ENCODE measurements around the gene CCDC144A.
"Not testable (repeated sequence)": the region's sequence is repeated elsewhere in the genome, so short reads cannot be mapped to it uniquely, and the experiment has no call there.

- not testable (repeated sequence) for TF ChIP-seq POLR2A (IDR thresholded peaks at IDR 0.05); CTCF (IDR thresholded peaks at IDR 0.05 in 8 of 11, conservative IDR thresholded peaks at IDR 0.05 in 3 of 11)
Observed at GRCh38 chr17:16823768-16824406, 133.8 kb downstream of the CCDC144A start.
